Loucy (cell line): ENCODE measurements around the gene VTN.

Source experiments
- EZH2phosphoT487 ChIP-seq: fragments of 200-600 bp; IDR thresholded peaks from 2 replicates; pipeline ENCODE4 v1.6.1; 2018; ENCODE audit warnings: antibody characterized with exemption, mild to moderate bottlenecking, moderate library complexity, borderline replicate concordance
- TF ChIP-seq, protein P1 (sequence below): fragments of 200-600 bp; sonication (generic); conservative IDR thresholded peaks from 2 replicates; pipeline ENCODE4 v1.5.1; 2014; ENCODE audit warnings: mild to moderate bottlenecking, antibody characterized with exemption, low read length

DNA sequence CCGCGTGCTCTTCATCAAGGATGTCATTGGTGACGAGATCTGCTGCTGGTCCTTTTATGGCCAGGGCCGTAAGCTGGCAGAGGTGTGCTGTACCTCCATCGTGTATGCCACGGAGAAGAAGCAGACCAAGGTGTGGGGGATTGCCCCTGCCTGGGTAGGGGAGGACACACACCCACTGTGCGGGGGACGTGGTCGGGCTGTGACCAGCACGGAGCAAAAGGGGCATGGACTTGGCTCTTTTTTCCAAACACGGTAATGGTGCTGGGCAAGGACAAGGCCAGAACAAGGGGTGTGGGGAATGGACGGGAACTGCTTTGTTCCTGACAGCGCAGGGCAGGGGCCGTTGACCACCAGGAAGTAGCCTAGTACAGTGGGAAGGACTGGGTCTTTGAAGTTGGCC is 27.8 kb downstream of the VTN start:
- TF ChIP-seq, protein P1, sequence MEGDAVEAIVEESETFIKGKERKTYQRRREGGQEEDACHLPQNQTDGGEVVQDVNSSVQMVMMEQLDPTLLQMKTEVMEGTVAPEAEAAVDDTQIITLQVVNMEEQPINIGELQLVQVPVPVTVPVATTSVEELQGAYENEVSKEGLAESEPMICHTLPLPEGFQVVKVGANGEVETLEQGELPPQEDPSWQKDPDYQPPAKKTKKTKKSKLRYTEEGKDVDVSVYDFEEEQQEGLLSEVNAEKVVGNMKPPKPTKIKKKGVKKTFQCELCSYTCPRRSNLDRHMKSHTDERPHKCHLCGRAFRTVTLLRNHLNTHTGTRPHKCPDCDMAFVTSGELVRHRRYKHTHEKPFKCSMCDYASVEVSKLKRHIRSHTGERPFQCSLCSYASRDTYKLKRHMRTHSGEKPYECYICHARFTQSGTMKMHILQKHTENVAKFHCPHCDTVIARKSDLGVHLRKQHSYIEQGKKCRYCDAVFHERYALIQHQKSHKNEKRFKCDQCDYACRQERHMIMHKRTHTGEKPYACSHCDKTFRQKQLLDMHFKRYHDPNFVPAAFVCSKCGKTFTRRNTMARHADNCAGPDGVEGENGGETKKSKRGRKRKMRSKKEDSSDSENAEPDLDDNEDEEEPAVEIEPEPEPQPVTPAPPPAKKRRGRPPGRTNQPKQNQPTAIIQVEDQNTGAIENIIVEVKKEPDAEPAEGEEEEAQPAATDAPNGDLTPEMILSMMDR = no peak
- no peak for TF ChIP-seq EZH2phosphoT487
